ENCODE data around the gene UBL5.

- TF ChIP-seq POLR2A (IDR thresholded peaks at IDR 0.05; ENCODE audit: low read depth, low read length) (no peak), SPI1 (IDR thresholded peaks at IDR 0.05; ENCODE audit: low read depth, low read length) (no peak), TAF1 (IDR thresholded peaks at IDR 0.05; ENCODE audit: low read depth, low read length) (no peak), POLR2AphosphoS5 (IDR thresholded peaks at IDR 0.05; ENCODE audit: low read depth, low read length) (no peak), PAX5 (IDR thresholded peaks at IDR 0.05; ENCODE audit: insufficient read depth, low read length, severe bottlenecking) (no peak)
These were observed 16.6 kb upstream of the UBL5 start for GRCh38 chr19:9811139-9811538.

All from GM12891 (cell line).